SK-N-SH (cell line): ENCODE data around the gene CHSY1. TPM values are rescaled to one million over a fixed set of nuclear protein-coding genes. Genes with fewer than 3 reads are reported as not detected.

Experiments used
- CTCF ChIA-PET: fragments of 300-600, 350-600 bp; formaldehyde crosslinking; extraction: SDS; loops from one replicate; lab custom pipeline; 2021; lab: Yijun Ruan, JAX
- POLR2A ChIA-PET: fragments of 350-600 bp; sonication (Branson Sonifier 250); formaldehyde crosslinking; extraction: SDS; loops from one replicate; lab custom pipeline; 2020; ENCODE audit warnings: antibody characterized with exemption, inconsistent platforms; lab: Yijun Ruan, JAX
- DNase-seq: peaks from one replicate; pipeline ENCODE4 v3.0.0; 2012
- H2AFZ ChIP-seq: fragments of 200-600 bp; sonication (generic); 2 replicates; pipeline ENCODE4 v1.8.1; 2016; ENCODE audit warnings: antibody characterized with exemption, mild to moderate bottlenecking, low read depth
- H3F3A ChIP-seq: fragments of 200-600 bp; sonication (generic); replicated peaks from 2 replicates; pipeline ENCODE3; 2016; ENCODE audit warnings: antibody characterized with exemption, mild to moderate bottlenecking; ENCODE audit not compliant: insufficient read depth
- H3K27ac ChIP-seq, 2 experiments: fragments of 200-500 bp in 1 of 2; fragments of 200-600 bp in 1 of 2; sonication (Bioruptor generic) in 1 of 2; sonication (generic), shearing (Covaris generic) in 1 of 2; 2 replicates each; pipeline versions ENCODE4 v1.5.1 to v1.6.1; 2014 to 2016; ENCODE audit warnings: low read depth in 2 of 2, inconsistent platforms in 1 of 2, low read length in 1 of 2, mild to moderate bottlenecking in 1 of 2, mixed read lengths in 1 of 2
- H3K27me3 ChIP-seq: fragments of 200-600 bp; sonication (generic), shearing (Covaris generic); 2 replicates; pipeline ENCODE4 v1.6.1; 2016; ENCODE audit warnings: mixed run types; ENCODE audit not compliant: insufficient read depth
- H3K36me3 ChIP-seq, 2 experiments: fragments of 200-500 bp in 1 of 2; fragments of 200-600 bp in 1 of 2; sonication (Bioruptor generic) in 1 of 2; sonication (generic) in 1 of 2; replicated peaks in 1 of 2; 2 replicates each; pipeline versions ENCODE3 to v1.5.1; 2014 to 2016; ENCODE audit warnings: low read length in 1 of 2, mild to moderate bottlenecking in 1 of 2; ENCODE audit not compliant: insufficient read depth in 2 of 2, control insufficient read depth in 1 of 2
- H3K4me1 ChIP-seq, 2 experiments: fragments of 200-500 bp in 1 of 2; fragments of 200-600 bp in 1 of 2; sonication (Bioruptor generic) in 1 of 2; sonication (generic), shearing (Covaris generic) in 1 of 2; 2 replicates each; pipeline versions ENCODE4 v1.5.1 to v1.6.1; 2014 to 2016; ENCODE audit warnings: low read depth in 1 of 2, low read length in 1 of 2, mixed run types in 1 of 2; ENCODE audit not compliant: insufficient read depth in 2 of 2, control insufficient read depth in 1 of 2
- H3K4me2 ChIP-seq: fragments of 200-600 bp; sonication (generic), shearing (Covaris generic); 2 replicates; pipeline ENCODE4 v1.6.1; 2017; ENCODE audit warnings: mixed run types
- H3K4me3 ChIP-seq, 2 experiments: fragments of 200-500 bp in 1 of 2; fragments of 200-600 bp in 1 of 2; sonication (Bioruptor generic) in 1 of 2; sonication (generic), shearing (Covaris generic) in 1 of 2; 2 replicates each; pipeline versions ENCODE4 v1.5.1 to v1.8.1; 2014 to 2016; ENCODE audit warnings: low read depth in 2 of 2, inconsistent platforms in 1 of 2, low read length in 1 of 2, mild to moderate bottlenecking in 1 of 2, mixed read lengths in 1 of 2, moderate library complexity in 1 of 2
- H3K79me2 ChIP-seq: fragments of 200-600 bp; sonication (generic); 2 replicates; pipeline ENCODE4 v1.8.1; 2017; ENCODE audit warnings: mild to moderate bottlenecking; ENCODE audit not compliant: insufficient read depth
- H3K9ac ChIP-seq: fragments of 200-600 bp; sonication (generic); 2 replicates; pipeline ENCODE4 v1.6.1; 2017; ENCODE audit warnings: mixed run types
- H3K9me2 ChIP-seq: fragments of 200-600 bp; sonication (generic); 2 replicates; pipeline ENCODE4 v1.6.1; 2017; ENCODE audit warnings: mixed run types
- H3K9me3 ChIP-seq: fragments of 200-600 bp; sonication (generic); 2 replicates; pipeline ENCODE4 v1.6.1; 2017; ENCODE audit warnings: mixed run types, mild to moderate bottlenecking, moderate library complexity
- H4K20me1 ChIP-seq: fragments of 200-600 bp; sonication (generic); 2 replicates; pipeline ENCODE4 v1.6.1; 2017; ENCODE audit warnings: mild to moderate bottlenecking, mixed run types; ENCODE audit not compliant: insufficient read depth
- ELF1 ChIP-seq: IDR thresholded peaks from 2 replicates; pipeline ENCODE4 v1.4.0; 2012
- FOXJ3 ChIP-seq: sonication (generic); formaldehyde crosslinking; IDR thresholded peaks from 2 replicates; pipeline ENCODE4 v1.5.1; 2020; ENCODE audit warnings: mild to moderate bottlenecking, missing genetic modification reagents
- FOXM1 ChIP-seq: IDR thresholded peaks from 2 replicates; pipeline ENCODE4 v1.4.0; 2012; ENCODE audit warnings: low read depth, mild to moderate bottlenecking
- GATA2 ChIP-seq: sonication (generic); formaldehyde crosslinking; IDR thresholded peaks from 2 replicates; pipeline ENCODE4 v1.5.0; 2020; ENCODE audit warnings: mild to moderate bottlenecking, missing genetic modification reagents
- JUND ChIP-seq: IDR thresholded peaks from 2 replicates; pipeline ENCODE4 v1.4.0; 2012
- MEF2A ChIP-seq: IDR thresholded peaks from 2 replicates; pipeline ENCODE4 v1.4.0; 2012; ENCODE audit warnings: low read depth, borderline replicate concordance
- NRF1 ChIP-seq: IDR thresholded peaks from 2 replicates; pipeline ENCODE4 v1.6.1; 2012; ENCODE audit warnings: low read depth, mild to moderate bottlenecking, low read length
- POLR2AphosphoS5 ChIP-seq: IDR thresholded peaks from 2 replicates; pipeline ENCODE4 v1.6.1; 2012; ENCODE audit warnings: low read depth, low read length
- RAD21 ChIP-seq: IDR thresholded peaks from 2 replicates; pipeline ENCODE4 v1.6.1; 2012; ENCODE audit warnings: mild to moderate bottlenecking, low read length
- RXRA ChIP-seq: IDR thresholded peaks from 2 replicates; pipeline ENCODE4 v1.4.0; 2012; ENCODE audit warnings: low read depth, mild to moderate bottlenecking, borderline replicate concordance
- TCF12 ChIP-seq: IDR thresholded peaks from 2 replicates; pipeline ENCODE4 v1.4.0; 2012
- ZBTB33 ChIP-seq: IDR thresholded peaks from 2 replicates; pipeline ENCODE4 v1.4.0; 2012; ENCODE audit warnings: low read depth, borderline replicate concordance
- WGBS: methylation state at CpG from one replicate; pipeline ENCODE4 v1.1.6; 2017; ENCODE audit warnings: low lambda C conversion rate; 5-methylcytosine and 5-hydroxymethylcytosine counted together
- polyA plus RNA-seq, 3 experiments: library from polyadenylated mRNA; depleted of rRNA; stranded (reverse); fragments of >200 nt; gene quantifications; 2 replicates each; pipeline ENCODE4 v1.2.3, GENCODE V29; 2012
- TF ChIP-seq, protein P1 (sequence below): fragments of 150-350 bp; IDR thresholded peaks from 2 replicates; pipeline ENCODE4 v1.6.1; 2017; ENCODE audit warnings: antibody characterized with exemption, low read length, low read depth, borderline replicate concordance

CHSY1 gene
- polyA plus RNA-seq, 1 of the 3 experiments (the other 2 are of a cell fraction): 15.7 TPM

DNA sequence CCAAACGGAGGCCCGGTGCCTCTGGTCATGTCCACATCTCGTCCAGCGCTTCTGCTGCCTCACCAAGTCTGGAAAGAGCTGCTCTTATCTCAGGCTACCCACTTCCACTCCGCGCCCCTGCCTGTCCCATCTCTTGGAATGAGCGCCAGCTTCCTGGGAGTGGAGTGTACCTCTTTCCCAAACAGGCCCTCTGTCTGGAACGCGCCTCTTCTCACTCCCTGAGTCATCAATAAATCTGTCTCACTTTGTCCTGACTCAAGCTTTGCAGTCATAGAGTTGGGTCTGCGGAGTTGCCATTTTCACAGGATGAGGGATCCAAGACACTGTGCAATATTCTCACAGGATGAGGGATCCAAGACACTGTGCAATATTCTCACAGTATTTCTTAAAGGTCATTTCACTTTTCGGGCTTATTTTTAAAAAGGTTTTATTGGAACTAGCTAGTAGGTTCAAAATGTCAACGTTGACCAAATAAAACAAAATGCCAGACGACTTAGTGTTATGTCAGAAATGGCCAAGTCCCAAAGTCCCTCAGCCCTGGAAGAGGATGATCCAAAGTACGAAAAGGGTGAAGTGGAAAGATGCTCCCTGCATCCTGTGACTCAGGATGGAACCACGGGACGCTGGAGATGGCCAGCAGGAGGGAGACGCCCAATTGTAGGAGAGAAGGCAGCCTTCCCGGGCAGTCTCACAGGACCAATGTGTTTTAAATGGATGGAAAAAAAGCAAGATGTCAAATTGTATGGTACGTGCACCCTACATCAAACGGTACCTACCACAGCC, 81.1 kb downstream of the CHSY1 start:
- H3K9me3 ChIP-seq: no peaks in the 10 kb centered on the region
- H4K20me1 ChIP-seq: no peaks in the 10 kb centered on the region
- POLR2A ChIA-PET: no interaction called here
- H2AFZ ChIP-seq: no peak overlapping the region
- H3K4me3 ChIP-seq: no peak overlapping the region
- H3K4me2 ChIP-seq: no peak overlapping the region
- H3K27ac ChIP-seq: peak overlapping the region; percentile 7 to 15; a peak in 2 of 4 replicates
- WGBS: 82% methylated on average over 20 of the region's 20 CpGs
- DNase-seq: no peak
- no peaks in the 10 kb centered on the region for H3K9me2 ChIP-seq
- no peaks in the 10 kb centered on the region for H3K27me3 ChIP-seq
- no peak for TF ChIP-seq FOXM1
- no peak for TF ChIP-seq FOXJ3 (CRISPR knock-in tag)
- peaks cover 0 to 6% of the 10 kb centered on the region in 2 experiments for H3K36me3 ChIP-seq
- no peak overlapping the region for H3K9ac ChIP-seq
- peaks cover 26 to 61% of the 10 kb centered on the region in 2 experiments; a peak in 3 of 4 replicates for H3K4me1 ChIP-seq
- CTCF ChIA-PET: interaction anchor here (0.9 to 1.1 kb wide), 2 partner anchors 13 to 32 kb away, joined by 3 read pairs; no protein-coding TSS in a partner anchor
- no peaks in the 10 kb centered on the region for H3F3A ChIP-seq
- H3K79me2 ChIP-seq: peaks cover 4% of the 10 kb centered on the region; the same call in 1 of the 2 replicates

GRCh38 chr15:101169495-101170071, 82.3 kb downstream of the CHSY1 start:
- Histone ChIP-seq H3K4me3 (no peak overlapping the region), H3F3A (no peaks in the 10 kb centered on the region), H3K9me2 (no peaks in the 10 kb centered on the region), H3K36me3 (no peaks in the 10 kb centered on the region), H3K4me2 (no peak overlapping the region), H2AFZ (no peak overlapping the region), H3K9me3 (no peaks in the 10 kb centered on the region), H3K4me1 (peaks cover 26 to 58% of the 10 kb centered on the region in 2 experiments; a peak in 3 of 4 replicates), H3K27ac (peak overlapping the region in 1 of 2 experiments; percentile 40; a peak in 2 of 4 replicates), H3K9ac (no peak overlapping the region)
- ChIA-PET POLR2A (no interaction called here), CTCF (no interaction called here)
- 88% methylated on average over 19 of the region's 19 CpGs for WGBS
- TF ChIP-seq RAD21 (no peak), TCF12 (no peak)
- TF ChIP-seq, all 33 proteins: peak for 0
- DNase-seq: no peak
- H3K27me3 ChIP-seq: no peaks in the 10 kb centered on the region
- H3K79me2 ChIP-seq: no peaks in the 10 kb centered on the region
- no peaks in the 10 kb centered on the region for H4K20me1 ChIP-seq

GRCh38 chr15:101168898-101169494, 82.9 kb downstream of the CHSY1 start:
- Histone ChIP-seq H3K9ac (no peak overlapping the region), H3F3A (no peaks in the 10 kb centered on the region), H3K9me3 (no peaks in the 10 kb centered on the region), H3K36me3 (no peaks in the 10 kb centered on the region), H4K20me1 (no peaks in the 10 kb centered on the region), H3K27ac (peak overlapping the region in 1 of 2 experiments; percentile 40; a peak in 2 of 4 replicates), H3K27me3 (no peaks in the 10 kb centered on the region)
- 89% methylated on average over 3 of the region's 6 CpGs for WGBS
- ChIA-PET POLR2A (no interaction called here), CTCF (interaction anchor here (1.2 kb wide), 1 partner anchor 161 kb away, joined by 3 read pairs; no protein-coding TSS in a partner anchor)
- no peak for TF ChIP-seq NRF1
- TF ChIP-seq RXRA: no peak
- TF ChIP-seq MEF2A: no peak
- no peak for TF ChIP-seq ZBTB33
- TF ChIP-seq POLR2AphosphoS5: no peak
- TF ChIP-seq, protein P1, sequence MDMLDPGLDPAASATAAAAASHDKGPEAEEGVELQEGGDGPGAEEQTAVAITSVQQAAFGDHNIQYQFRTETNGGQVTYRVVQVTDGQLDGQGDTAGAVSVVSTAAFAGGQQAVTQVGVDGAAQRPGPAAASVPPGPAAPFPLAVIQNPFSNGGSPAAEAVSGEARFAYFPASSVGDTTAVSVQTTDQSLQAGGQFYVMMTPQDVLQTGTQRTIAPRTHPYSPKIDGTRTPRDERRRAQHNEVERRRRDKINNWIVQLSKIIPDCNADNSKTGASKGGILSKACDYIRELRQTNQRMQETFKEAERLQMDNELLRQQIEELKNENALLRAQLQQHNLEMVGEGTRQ: no peak
- no peak for TF ChIP-seq JUND
- no peak for TF ChIP-seq ELF1
- no peak for TF ChIP-seq GATA2 (CRISPR knock-in tag)
- no peak for TF ChIP-seq FOXJ3 (CRISPR knock-in tag)
- TF ChIP-seq, all 33 proteins: peak for 0
- no peak for DNase-seq
- H3K4me1 ChIP-seq: peaks cover 26 to 52% of the 10 kb centered on the region in 2 experiments; a peak in 3 of 4 replicates
- no peak overlapping the region for H3K4me3 ChIP-seq
- no peak overlapping the region for H2AFZ ChIP-seq
- no peaks in the 10 kb centered on the region for H3K9me2 ChIP-seq
- no peaks in the 10 kb centered on the region for H3K79me2 ChIP-seq
- no peak overlapping the region for H3K4me2 ChIP-seq
